ENCODE data around the gene SCYL1. TPM values are rescaled to one million over a fixed set of nuclear protein-coding genes. Genes with fewer than 3 reads are reported as not detected.
A peak's percentile ranks its signal among the peaks of the same experiment; 100 is the strongest.

The SCYL1 gene
- total and polyA plus RNA-seq, 2 experiments from 2014 or later: 146 to 168 TPM

DNA sequence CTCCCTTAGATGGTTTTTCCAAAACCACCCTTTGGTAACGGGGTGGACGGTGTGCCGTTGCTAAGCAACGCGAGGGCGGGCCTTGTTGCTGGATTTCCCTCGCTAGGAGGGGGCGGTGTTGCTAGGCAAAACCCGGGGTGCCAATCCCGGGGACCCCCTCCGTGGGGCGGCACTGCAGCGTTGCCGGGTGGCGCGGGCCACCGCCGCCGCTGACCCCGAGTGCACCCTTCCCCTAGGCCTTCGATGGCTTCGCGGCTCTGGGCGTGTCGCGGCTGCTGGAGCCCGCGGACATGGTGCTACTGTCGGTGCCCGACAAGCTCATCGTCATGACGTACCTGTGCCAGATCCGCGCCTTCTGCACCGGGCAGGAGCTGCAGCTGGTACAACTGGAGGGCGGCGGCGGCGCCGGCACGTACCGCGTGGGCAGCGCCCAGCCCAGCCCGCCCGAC is 59.9 kb downstream of the SCYL1 start:
- Histone ChIP-seq H3K36me3 (no peaks in the 10 kb centered on the region), H3K4me1 (ENCODE audit: low read depth) (peaks cover 17% of the 10 kb centered on the region), H3K27ac (no peak overlapping the region), H3K4me3 (no peak overlapping the region), H3K27me3 (peaks cover 45% of the 10 kb centered on the region), H3K9me3 (ENCODE audit: low read depth) (no peaks in the 10 kb centered on the region)
- no peak for DNase-seq (ENCODE audit: low read depth in 1 of 2, low spot score in 1 of 2)
- TF ChIP-seq, protein P1, sequence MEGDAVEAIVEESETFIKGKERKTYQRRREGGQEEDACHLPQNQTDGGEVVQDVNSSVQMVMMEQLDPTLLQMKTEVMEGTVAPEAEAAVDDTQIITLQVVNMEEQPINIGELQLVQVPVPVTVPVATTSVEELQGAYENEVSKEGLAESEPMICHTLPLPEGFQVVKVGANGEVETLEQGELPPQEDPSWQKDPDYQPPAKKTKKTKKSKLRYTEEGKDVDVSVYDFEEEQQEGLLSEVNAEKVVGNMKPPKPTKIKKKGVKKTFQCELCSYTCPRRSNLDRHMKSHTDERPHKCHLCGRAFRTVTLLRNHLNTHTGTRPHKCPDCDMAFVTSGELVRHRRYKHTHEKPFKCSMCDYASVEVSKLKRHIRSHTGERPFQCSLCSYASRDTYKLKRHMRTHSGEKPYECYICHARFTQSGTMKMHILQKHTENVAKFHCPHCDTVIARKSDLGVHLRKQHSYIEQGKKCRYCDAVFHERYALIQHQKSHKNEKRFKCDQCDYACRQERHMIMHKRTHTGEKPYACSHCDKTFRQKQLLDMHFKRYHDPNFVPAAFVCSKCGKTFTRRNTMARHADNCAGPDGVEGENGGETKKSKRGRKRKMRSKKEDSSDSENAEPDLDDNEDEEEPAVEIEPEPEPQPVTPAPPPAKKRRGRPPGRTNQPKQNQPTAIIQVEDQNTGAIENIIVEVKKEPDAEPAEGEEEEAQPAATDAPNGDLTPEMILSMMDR (IDR thresholded peaks at IDR 0.05; ENCODE audit: low read depth, low read length): no peak

DNA sequence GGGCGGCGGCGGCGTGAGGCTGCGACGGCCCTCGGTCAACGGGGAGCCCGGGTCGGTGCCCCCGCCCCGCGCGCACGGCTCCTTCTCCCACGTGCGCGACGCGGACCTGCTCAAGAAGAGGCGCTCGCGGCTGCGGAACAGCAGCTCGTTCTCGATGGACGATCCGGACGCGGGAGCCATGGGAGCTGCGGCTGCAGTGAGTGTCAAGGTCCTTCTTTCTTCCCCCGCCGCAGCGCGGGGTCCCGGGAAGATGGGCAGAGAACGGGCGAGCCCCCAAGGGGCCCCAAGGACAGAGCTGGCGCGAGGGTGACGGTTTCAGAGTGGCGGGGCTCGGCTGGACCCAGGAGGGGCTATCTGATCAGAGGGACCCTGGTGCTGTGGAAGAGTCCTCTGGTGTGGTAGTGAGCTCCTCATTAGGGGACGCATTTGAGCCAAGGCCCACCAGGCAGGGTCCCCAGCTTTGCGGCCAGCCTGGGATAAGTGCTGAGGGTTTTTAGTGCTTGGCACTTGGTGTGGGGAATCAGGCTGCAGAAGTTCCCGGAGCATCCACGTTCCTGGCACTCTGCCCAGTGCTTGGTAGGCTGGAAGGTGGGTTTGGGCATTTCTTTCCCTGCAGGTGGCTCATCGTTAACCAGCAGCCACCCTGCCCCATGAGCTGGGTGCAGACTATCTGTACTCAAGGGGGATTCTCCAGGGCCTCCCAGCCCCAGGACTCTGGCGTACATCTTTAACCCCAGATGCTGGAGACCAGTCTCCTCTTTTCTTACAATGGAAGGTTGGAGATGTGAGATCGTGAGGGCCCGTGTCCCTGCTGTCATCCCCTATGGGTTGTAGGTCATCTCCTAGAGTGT is 60.7 kb downstream of the SCYL1 start:
- Histone ChIP-seq H3K27me3 (peaks cover 45% of the 10 kb centered on the region), H3K36me3 (no peaks in the 10 kb centered on the region), H3K9me3 (ENCODE audit: low read depth) (no peaks in the 10 kb centered on the region), H3K4me3 (no peak overlapping the region), H3K4me1 (ENCODE audit: low read depth) (peaks cover 17% of the 10 kb centered on the region), H3K27ac (no peak overlapping the region)
- TF ChIP-seq, protein P1 (IDR thresholded peaks at IDR 0.05; ENCODE audit: low read depth, low read length): no peak
- no peak for DNase-seq (ENCODE audit: low read depth in 1 of 2, low spot score in 1 of 2)

DNA sequence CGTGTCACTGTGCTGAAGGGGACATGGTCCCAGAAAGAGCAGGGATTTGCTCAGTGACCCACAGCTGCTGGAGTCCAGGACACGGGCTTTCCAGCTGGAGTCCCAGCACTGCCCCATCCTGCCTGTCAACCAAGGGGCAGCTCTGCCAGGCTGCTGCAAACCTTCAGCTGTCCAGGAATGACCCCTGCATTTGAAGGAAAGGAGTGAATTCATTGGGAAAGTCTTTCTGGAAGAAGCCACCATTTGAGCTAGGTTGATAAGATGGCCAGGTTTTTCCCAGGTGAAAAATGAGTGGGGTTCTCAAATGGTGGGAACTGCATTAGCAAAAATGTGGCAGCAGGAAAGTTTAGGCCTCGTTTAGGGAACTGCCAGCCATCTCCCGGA is 61.4 kb downstream of the SCYL1 start:
- no peak for DNase-seq (ENCODE audit: low read depth in 1 of 2, low spot score in 1 of 2)
- Histone ChIP-seq H3K27ac (peak overlapping the region; percentile 31), H3K4me3 (no peak overlapping the region), H3K27me3 (peaks cover 45% of the 10 kb centered on the region), H3K9me3 (ENCODE audit: low read depth) (no peaks in the 10 kb centered on the region), H3K36me3 (no peaks in the 10 kb centered on the region), H3K4me1 (ENCODE audit: low read depth) (peaks cover 17% of the 10 kb centered on the region)
- TF ChIP-seq, protein P1 (IDR thresholded peaks at IDR 0.05; ENCODE audit: low read depth, low read length): no peak

DNA sequence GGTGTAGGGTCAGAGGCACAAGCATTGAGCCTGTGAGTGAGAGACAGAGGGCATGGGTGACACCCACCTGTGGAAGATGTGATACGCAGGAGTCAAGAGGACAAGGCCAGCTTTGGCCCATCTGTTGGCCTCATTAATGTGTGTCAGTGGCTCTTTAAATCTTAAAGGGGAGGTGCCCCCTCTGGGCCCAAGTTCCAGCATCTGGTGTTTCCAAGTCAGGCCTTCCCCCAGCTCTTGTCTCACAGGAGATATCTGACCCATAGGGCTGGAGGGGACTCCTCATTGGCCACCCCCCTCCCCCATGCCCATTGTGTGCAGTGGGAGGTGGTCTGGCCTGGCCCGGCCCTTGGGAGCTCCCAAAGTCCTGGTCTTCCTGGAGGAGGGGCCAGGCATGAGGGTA is 61.8 kb downstream of the SCYL1 start:
- DNase-seq (ENCODE audit: low read depth in 1 of 2, low spot score in 1 of 2): peak; percentile 67 to 88
- TF ChIP-seq, protein P1 (IDR thresholded peaks at IDR 0.05; ENCODE audit: low read depth, low read length): no peak
- Histone ChIP-seq H3K36me3 (no peaks in the 10 kb centered on the region), H3K9me3 (ENCODE audit: low read depth) (no peaks in the 10 kb centered on the region), H3K27me3 (peaks cover 41% of the 10 kb centered on the region), H3K4me3 (no peak overlapping the region), H3K27ac (peak overlapping the region; percentile 31), H3K4me1 (ENCODE audit: low read depth) (peaks cover 17% of the 10 kb centered on the region)

Other genes starting within 250 kb of the SCYL1 start
- gene CDC42EP2, start 210.2 kb upstream of the SCYL1 start, total RNA-seq: 1.1 and 2.1 TPM in 2 replicates
- gene CDC42EP2, start 210.2 kb upstream of the SCYL1 start, polyA plus RNA-seq: 0.26 and 1.5 TPM in 2 replicates
- 57.3 and 86.1 TPM in 2 replicates for gene DPF2, start 191.2 kb upstream of the SCYL1 start, total RNA-seq
- gene DPF2, start 191.2 kb upstream of the SCYL1 start, polyA plus RNA-seq: 83.9 and 130 TPM in 2 replicates
- 1.7 and 2.9 TPM in 2 replicates for gene TIGD3, start 170.3 kb upstream of the SCYL1 start, total RNA-seq
- gene TIGD3, start 170.3 kb upstream of the SCYL1 start, polyA plus RNA-seq: 0.88 and 1.2 TPM in 2 replicates
- 3.0 and 4.8 TPM in 2 replicates for gene SLC25A45, start 142.4 kb upstream of the SCYL1 start, total RNA-seq
- gene SLC25A45, start 142.4 kb upstream of the SCYL1 start, polyA plus RNA-seq: 4.5 and 10.5 TPM in 2 replicates
- 36.3 and 64.6 TPM in 2 replicates for gene FRMD8, start 138.4 kb upstream of the SCYL1 start, total RNA-seq
- gene FRMD8, start 138.4 kb upstream of the SCYL1 start, polyA plus RNA-seq: 26.8 and 32.6 TPM in 2 replicates
- 3.4 and 11.3 TPM in 2 replicates for gene NEAT1, start 102.3 kb upstream of the SCYL1 start, total RNA-seq
- gene NEAT1, start 102.3 kb upstream of the SCYL1 start, polyA plus RNA-seq: 4.2 and 5.6 TPM in 2 replicates
- gene MALAT1, start 26.0 kb upstream of the SCYL1 start, total RNA-seq: 3,311 and 7,439 TPM in 2 replicates
- gene MALAT1, start 26.0 kb upstream of the SCYL1 start, polyA plus RNA-seq: 16,838 and 18,899 TPM in 2 replicates
- gene LTBP3, start 33.3 kb downstream of the SCYL1 start, total RNA-seq: 61.8 and 98.3 TPM in 2 replicates
- 53.7 and 60.9 TPM in 2 replicates for gene LTBP3, start 33.3 kb downstream of the SCYL1 start, polyA plus RNA-seq
- 56.6 and 57.4 TPM in 2 replicates for gene ZNRD2, start 45.4 kb downstream of the SCYL1 start, total RNA-seq
- gene ZNRD2, start 45.4 kb downstream of the SCYL1 start, polyA plus RNA-seq: 55.7 and 70.5 TPM in 2 replicates
- gene FAM89B, start 47.5 kb downstream of the SCYL1 start, total RNA-seq: 42.9 and 71.8 TPM in 2 replicates
- gene FAM89B, start 47.5 kb downstream of the SCYL1 start, polyA plus RNA-seq: 96.0 and 132 TPM in 2 replicates
- gene EHBP1L1, start 51.0 kb downstream of the SCYL1 start, total RNA-seq: 14.9 and 50.5 TPM in 2 replicates
- 14.2 and 30.0 TPM in 2 replicates for gene EHBP1L1, start 51.0 kb downstream of the SCYL1 start, polyA plus RNA-seq
- 0.25 TPM in 1 of 2 replicates, not detected in the other for gene KCNK7, start 70.7 kb downstream of the SCYL1 start, total RNA-seq
- not detected in 2 replicates for gene KCNK7, start 70.7 kb downstream of the SCYL1 start, polyA plus RNA-seq
- 44.8 and 63.1 TPM in 2 replicates for gene MAP3K11, start 89.1 kb downstream of the SCYL1 start, total RNA-seq
- 25.9 and 31.2 TPM in 2 replicates for gene MAP3K11, start 89.1 kb downstream of the SCYL1 start, polyA plus RNA-seq
- gene PCNX3, start 90.7 kb downstream of the SCYL1 start, total RNA-seq: 40.9 and 42.7 TPM in 2 replicates
- 18.9 and 22.0 TPM in 2 replicates for gene PCNX3, start 90.7 kb downstream of the SCYL1 start, polyA plus RNA-seq
- gene SIPA1, start 113.0 kb downstream of the SCYL1 start, total RNA-seq: 17.3 and 25.9 TPM in 2 replicates
- 21.6 and 33.7 TPM in 2 replicates for gene SIPA1, start 113.0 kb downstream of the SCYL1 start, polyA plus RNA-seq
- gene RELA, start 137.8 kb downstream of the SCYL1 start, total RNA-seq: 39.8 and 51.9 TPM in 2 replicates
- gene RELA, start 137.8 kb downstream of the SCYL1 start, polyA plus RNA-seq: 46.2 and 46.5 TPM in 2 replicates
- 51.2 and 51.4 TPM in 2 replicates for gene KAT5, start 187.2 kb downstream of the SCYL1 start, total RNA-seq
- 37.7 and 63.7 TPM in 2 replicates for gene KAT5, start 187.2 kb downstream of the SCYL1 start, polyA plus RNA-seq
- gene RNASEH2C, start 195.7 kb downstream of the SCYL1 start, total RNA-seq: 83.7 and 108 TPM in 2 replicates
- gene RNASEH2C, start 195.7 kb downstream of the SCYL1 start, polyA plus RNA-seq: 71.5 and 84.4 TPM in 2 replicates